Right lobe of liver (tissue), 6 donors: ENCODE results near the gene KBTBD12. TPM values are rescaled to one million over a fixed set of nuclear protein-coding genes. Genes with fewer than 3 reads are reported as not detected.

Experiments used
- ATAC-seq, 4 donors: fragments of 200-7000 bp; cut with Tn5 transposase; one replicate each; pipeline ENCODE4 v1.9.1; 2020; ENCODE audit warnings: mild to moderate bottlenecking in 4 of 4, moderate library complexity in 4 of 4
- DNase-seq, 3 donors: peaks; one replicate each; pipeline ENCODE4 v3.0.0-alpha.2; 2020
- H3K27ac ChIP-seq, 3 donors: fragments of 200-600 bp; one replicate each; pipeline ENCODE4 v1.8.0; 2022
- H3K27me3 ChIP-seq, 2 donors: fragments of 200-600 bp; one replicate each; pipeline ENCODE4 v1.8.0; 2022
- H3K36me3 ChIP-seq, 4 donors: fragments of 200-600 bp; sonication (generic) in 1 of 4; one replicate each; pipeline versions ENCODE4 v1.5.1 to v1.8.0; 2017 to 2022; ENCODE audit warnings: control low read depth in 1 of 4
- H3K4me1 ChIP-seq, 4 donors: fragments of 200-600 bp; sonication (generic) in 1 of 4; one replicate each; pipeline versions ENCODE4 v1.5.1 to v1.8.0; 2017 to 2022; ENCODE audit warnings: control low read depth in 1 of 4
- H3K4me3 ChIP-seq, 3 donors: fragments of 200-600 bp; one replicate each; pipeline ENCODE4 v1.8.0; 2022
- H3K9me3 ChIP-seq, 4 donors: fragments of 200-600 bp; sonication (generic) in 1 of 4; one replicate each; pipeline versions ENCODE4 v1.5.1 to v1.8.0; 2017 to 2022; ENCODE audit warnings: control low read depth in 1 of 4
- POLR2A ChIP-seq: fragments of 450-650 bp; IDR thresholded peaks from one replicate; pipeline ENCODE4 v1.6.1; 2017; ENCODE audit warnings: antibody characterized with exemption, mild to moderate bottlenecking
- WGBS: methylation state at CpG from one replicate; pipeline ENCODE4 v1.1.6; 2018; ENCODE audit warnings: low coverage, low lambda C conversion rate; ENCODE audit not compliant: insufficient coverage; ENCODE audit errors: missing lambda C conversion rate; 5-methylcytosine and 5-hydroxymethylcytosine counted together
- intact Hi-C, 2 donors: fragments of 100-400 bp; cut with DNase I; formaldehyde crosslinking; loops; one replicate each; pipeline versions ENCODE4 v1.11.2 to v1.14.1; 2022
- total RNA-seq, 6 experiments: library from RNA; depleted of rRNA in 2 of 6; stranded (reverse); fragments of >200 nt in 2 of 6; fragmentation: NEBNext Ultra II Directional in 3 of 6; extraction: Animal tissue kit (Norgen Biotek cat#: 25700) in 3 of 6; gene quantifications; one replicate each; pipeline versions ENCODE4 v1.1.0 to v1.2.4, GENCODE V29; 2016 to 2023
- TF ChIP-seq, protein P1 (sequence below), 4 donors: fragments of 200-600 bp in 3 of 4; fragments of 450-650 bp in 1 of 4; IDR thresholded peaks; one replicate each; pipeline versions ENCODE4 v1.5.1 to v1.8.0; 2016 to 2022; ENCODE audit warnings: antibody characterized with exemption in 4 of 4, mild to moderate bottlenecking in 2 of 4
- donor health status: DM: no; HTN: yes; CAD: no.
- donor health status: DM: no; HTN: no; CAD: no.
- donor health status: DM: no; HTN: no; CAD: no.
- donor health status: DM: no; HTN: yes; CAD: no.
- donor health status: DM: no; HTN: yes; CAD: no.

KBTBD12 gene
- total RNA-seq, 6 experiments from 2014 or later: 0.22 TPM; not detected in 5

GRCh38 chr3:127953091-127954035, 38.3 kb downstream of the KBTBD12 start:
- Histone ChIP-seq H3K4me3 (no peak overlapping the region), H3K27ac (no peak overlapping the region), H3K27me3 (no peaks in the 10 kb centered on the region), H3K9me3 (no peaks in the 10 kb centered on the region), H3K4me1 (no peaks in the 10 kb centered on the region), H3K36me3 (no peaks in the 10 kb centered on the region)
- intact Hi-C loops: no loop called here
- DNase-seq (no peak), ATAC-seq (no peak)
- WGBS: 77% methylated on average over 6 of the region's 6 CpGs
- TF ChIP-seq, protein P1, sequence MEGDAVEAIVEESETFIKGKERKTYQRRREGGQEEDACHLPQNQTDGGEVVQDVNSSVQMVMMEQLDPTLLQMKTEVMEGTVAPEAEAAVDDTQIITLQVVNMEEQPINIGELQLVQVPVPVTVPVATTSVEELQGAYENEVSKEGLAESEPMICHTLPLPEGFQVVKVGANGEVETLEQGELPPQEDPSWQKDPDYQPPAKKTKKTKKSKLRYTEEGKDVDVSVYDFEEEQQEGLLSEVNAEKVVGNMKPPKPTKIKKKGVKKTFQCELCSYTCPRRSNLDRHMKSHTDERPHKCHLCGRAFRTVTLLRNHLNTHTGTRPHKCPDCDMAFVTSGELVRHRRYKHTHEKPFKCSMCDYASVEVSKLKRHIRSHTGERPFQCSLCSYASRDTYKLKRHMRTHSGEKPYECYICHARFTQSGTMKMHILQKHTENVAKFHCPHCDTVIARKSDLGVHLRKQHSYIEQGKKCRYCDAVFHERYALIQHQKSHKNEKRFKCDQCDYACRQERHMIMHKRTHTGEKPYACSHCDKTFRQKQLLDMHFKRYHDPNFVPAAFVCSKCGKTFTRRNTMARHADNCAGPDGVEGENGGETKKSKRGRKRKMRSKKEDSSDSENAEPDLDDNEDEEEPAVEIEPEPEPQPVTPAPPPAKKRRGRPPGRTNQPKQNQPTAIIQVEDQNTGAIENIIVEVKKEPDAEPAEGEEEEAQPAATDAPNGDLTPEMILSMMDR (IDR thresholded peaks at IDR 0.05): no peak
- no peak for TF ChIP-seq POLR2A

GRCh38 chr3:127954640-127955039, 39.6 kb downstream of the KBTBD12 start:
- Histone ChIP-seq H3K4me1 (no peaks in the 10 kb centered on the region), H3K27ac (no peak overlapping the region), H3K27me3 (no peaks in the 10 kb centered on the region), H3K36me3 (no peaks in the 10 kb centered on the region), H3K9me3 (no peaks in the 10 kb centered on the region), H3K4me3 (no peak overlapping the region)
- TF ChIP-seq, protein P1 (IDR thresholded peaks at IDR 0.05): no peak
- no peak for TF ChIP-seq POLR2A
- DNase-seq (no peak), ATAC-seq (no peak)
- 66% methylated on average over 6 of the region's 6 CpGs for WGBS
- intact Hi-C loops: no loop called here

DNA sequence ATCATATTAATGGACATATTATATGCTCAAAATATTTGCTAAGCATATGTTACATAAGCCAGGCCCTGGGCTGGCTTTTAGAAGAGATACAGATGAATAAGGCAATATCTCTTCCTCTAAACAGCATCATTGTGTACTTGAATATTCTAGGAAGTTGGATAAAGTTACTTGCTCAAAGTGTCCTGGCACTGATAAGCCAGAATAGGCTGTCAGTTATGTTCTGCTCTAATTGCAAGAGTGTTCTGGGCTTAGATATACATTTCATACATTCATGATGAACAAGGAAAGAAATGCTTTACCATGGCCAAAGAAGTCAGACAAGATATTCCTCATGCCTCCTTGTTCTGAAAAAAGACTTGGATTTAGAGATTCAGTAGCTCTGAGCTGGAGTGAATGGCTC, 40.7 kb downstream of the KBTBD12 start:
- no peak for ATAC-seq
- H3K27me3 ChIP-seq: no peaks in the 10 kb centered on the region

GRCh38 chr3:127959041-127959440, 44.0 kb downstream of the KBTBD12 start:
- Histone ChIP-seq H3K9me3 (no peaks in the 10 kb centered on the region), H3K27me3 (no peaks in the 10 kb centered on the region), H3K36me3 (no peaks in the 10 kb centered on the region), H3K27ac (no peak overlapping the region), H3K4me3 (no peak overlapping the region), H3K4me1 (no peaks in the 10 kb centered on the region)
- intact Hi-C loops: no loop called here
- DNase-seq: no peak
- 67% methylated on average over 1 of the region's 1 CpG for WGBS
- ATAC-seq: no peak
- TF ChIP-seq POLR2A: no peak
- TF ChIP-seq, protein P1 (IDR thresholded peaks at IDR 0.05): no peak

More for the DNA sequence above, 40.7 kb downstream of the KBTBD12 start:
- Histone ChIP-seq H3K4me1 (no peaks in the 10 kb centered on the region), H3K9me3 (no peaks in the 10 kb centered on the region), H3K36me3 (no peaks in the 10 kb centered on the region), H3K27ac (no peak overlapping the region), H3K4me3 (no peak overlapping the region)
- TF ChIP-seq, protein P1 (IDR thresholded peaks at IDR 0.05): no peak
- TF ChIP-seq POLR2A: no peak
- no peak for DNase-seq
- intact Hi-C loops: no loop called here
